Peyer's patch (tissue), 4 donors: Measurements from ENCODE around the gene TBC1D10B. TPM values are rescaled to one million over a fixed set of nuclear protein-coding genes. Genes with fewer than 3 reads are reported as not detected.
A peak's percentile ranks its signal among the peaks of the same experiment; 100 is the strongest.

Experiments used
- DNase-seq, 3 donors: peaks; one replicate each; pipeline ENCODE4 v3.0.0-alpha.2; 2017 to 2019
- H3K27ac ChIP-seq, 4 donors: fragments of 200-600 bp; sonication (generic); one replicate each; pipeline ENCODE4 v1.5.1; 2016 to 2019
- H3K27me3 ChIP-seq, 2 donors: fragments of 200-600 bp; sonication (generic); one replicate each; pipeline ENCODE4 v1.5.1; 2019
- H3K36me3 ChIP-seq, 3 donors: fragments of 200-600 bp; sonication (generic); one replicate each; pipeline ENCODE4 v1.5.1; 2016 to 2019
- H3K4me1 ChIP-seq, 4 donors: fragments of 200-600 bp; sonication (generic); one replicate each; pipeline ENCODE4 v1.5.1; 2016 to 2019
- H3K4me3 ChIP-seq, 4 donors: fragments of 200-600 bp; sonication (generic); 1 replicate in 3 of 4; 2 replicates in 1 of 4; pipeline ENCODE4 v1.5.1; 2016 to 2019; ENCODE audit warnings: mild to moderate bottlenecking in 1 of 4
- H3K9me3 ChIP-seq, 4 donors: fragments of 200-600 bp; sonication (generic); one replicate each; pipeline ENCODE4 v1.5.1; 2016 to 2019; ENCODE audit warnings: mild to moderate bottlenecking in 1 of 4
- POLR2A ChIP-seq, 2 donors: fragments of 450-650 bp; IDR thresholded peaks; one replicate each; pipeline ENCODE4 v1.5.1; 2017; ENCODE audit warnings: antibody characterized with exemption in 2 of 2, mild to moderate bottlenecking in 2 of 2, moderate library complexity in 2 of 2
- total RNA-seq, 4 donors: library from RNA; depleted of rRNA; stranded (reverse); fragments of >200 nt; gene quantifications; one replicate each; pipeline ENCODE4 v1.1.0, GENCODE V29; 2016
- TF ChIP-seq, protein P1 (sequence below), 6 experiments: fragments of 450-650 bp in 4 of 6; fragments of 200-600 bp in 2 of 6; sonication (generic) in 1 of 6; IDR thresholded peaks; one replicate each; pipeline ENCODE4 v1.5.1; 2017 to 2019; ENCODE audit warnings: antibody characterized with exemption in 6 of 6, mild to moderate bottlenecking in 3 of 6, moderate library complexity in 1 of 6

TBC1D10B gene, protein sequence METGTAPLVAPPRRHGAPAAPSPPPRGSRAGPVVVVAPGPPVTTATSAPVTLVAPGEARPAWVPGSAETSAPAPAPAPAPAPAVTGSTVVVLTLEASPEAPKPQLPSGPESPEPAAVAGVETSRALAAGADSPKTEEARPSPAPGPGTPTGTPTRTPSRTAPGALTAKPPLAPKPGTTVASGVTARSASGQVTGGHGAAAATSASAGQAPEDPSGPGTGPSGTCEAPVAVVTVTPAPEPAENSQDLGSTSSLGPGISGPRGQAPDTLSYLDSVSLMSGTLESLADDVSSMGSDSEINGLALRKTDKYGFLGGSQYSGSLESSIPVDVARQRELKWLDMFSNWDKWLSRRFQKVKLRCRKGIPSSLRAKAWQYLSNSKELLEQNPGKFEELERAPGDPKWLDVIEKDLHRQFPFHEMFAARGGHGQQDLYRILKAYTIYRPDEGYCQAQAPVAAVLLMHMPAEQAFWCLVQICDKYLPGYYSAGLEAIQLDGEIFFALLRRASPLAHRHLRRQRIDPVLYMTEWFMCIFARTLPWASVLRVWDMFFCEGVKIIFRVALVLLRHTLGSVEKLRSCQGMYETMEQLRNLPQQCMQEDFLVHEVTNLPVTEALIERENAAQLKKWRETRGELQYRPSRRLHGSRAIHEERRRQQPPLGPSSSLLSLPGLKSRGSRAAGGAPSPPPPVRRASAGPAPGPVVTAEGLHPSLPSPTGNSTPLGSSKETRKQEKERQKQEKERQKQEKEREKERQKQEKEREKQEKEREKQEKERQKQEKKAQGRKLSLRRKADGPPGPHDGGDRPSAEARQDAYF
- total RNA-seq, result 10 to 100 TPM; 37.1 to 58.2 (median 48.9) TPM

DNA sequence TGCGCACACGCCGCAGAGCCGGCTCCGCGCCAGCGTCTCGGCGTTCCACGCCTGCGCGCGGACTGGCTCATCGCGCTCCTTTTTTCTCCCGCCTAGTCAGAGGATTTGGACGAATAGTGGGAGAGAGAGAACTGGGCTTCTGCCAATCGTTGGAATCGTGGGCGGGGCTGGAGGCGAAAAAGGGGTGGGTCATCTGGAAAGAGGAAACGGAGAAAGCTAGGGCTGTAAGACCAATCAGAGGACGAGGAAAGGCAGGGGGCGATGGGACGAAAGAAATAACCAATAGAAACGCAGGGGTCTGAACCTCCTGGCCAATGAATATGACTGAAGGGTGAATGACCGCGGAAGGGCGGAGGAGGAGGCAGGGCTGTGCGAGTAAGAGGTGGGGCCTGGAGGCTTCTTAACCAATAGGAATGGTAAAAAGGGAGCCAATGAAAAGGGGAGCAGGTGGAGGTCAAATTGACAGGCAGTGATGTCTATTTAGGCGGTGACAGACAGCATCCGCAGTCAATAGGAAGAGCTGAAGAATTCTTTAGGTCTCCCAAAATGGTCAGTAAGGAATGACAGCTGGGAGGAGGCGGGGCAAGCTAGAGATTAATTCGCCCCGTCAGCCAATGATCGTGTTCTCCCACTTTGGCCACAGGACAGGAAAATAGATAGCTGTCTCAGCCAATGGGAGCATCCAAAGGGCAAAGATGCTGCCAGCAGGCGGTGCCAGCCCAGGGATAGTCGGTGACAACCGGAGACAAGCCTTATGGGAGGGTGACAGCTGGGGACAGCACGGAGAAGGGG is at the start of gene TBC1D10B:
TBC1D10B (minus strand) TSS at position 39 of the 792 bp plus-strand sequence. CDS start 311 bp downstream, outside the sequence.
- TF ChIP-seq, protein P1, sequence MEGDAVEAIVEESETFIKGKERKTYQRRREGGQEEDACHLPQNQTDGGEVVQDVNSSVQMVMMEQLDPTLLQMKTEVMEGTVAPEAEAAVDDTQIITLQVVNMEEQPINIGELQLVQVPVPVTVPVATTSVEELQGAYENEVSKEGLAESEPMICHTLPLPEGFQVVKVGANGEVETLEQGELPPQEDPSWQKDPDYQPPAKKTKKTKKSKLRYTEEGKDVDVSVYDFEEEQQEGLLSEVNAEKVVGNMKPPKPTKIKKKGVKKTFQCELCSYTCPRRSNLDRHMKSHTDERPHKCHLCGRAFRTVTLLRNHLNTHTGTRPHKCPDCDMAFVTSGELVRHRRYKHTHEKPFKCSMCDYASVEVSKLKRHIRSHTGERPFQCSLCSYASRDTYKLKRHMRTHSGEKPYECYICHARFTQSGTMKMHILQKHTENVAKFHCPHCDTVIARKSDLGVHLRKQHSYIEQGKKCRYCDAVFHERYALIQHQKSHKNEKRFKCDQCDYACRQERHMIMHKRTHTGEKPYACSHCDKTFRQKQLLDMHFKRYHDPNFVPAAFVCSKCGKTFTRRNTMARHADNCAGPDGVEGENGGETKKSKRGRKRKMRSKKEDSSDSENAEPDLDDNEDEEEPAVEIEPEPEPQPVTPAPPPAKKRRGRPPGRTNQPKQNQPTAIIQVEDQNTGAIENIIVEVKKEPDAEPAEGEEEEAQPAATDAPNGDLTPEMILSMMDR (IDR thresholded peaks at IDR 0.05), result peak in 5 of 6 experiments; percentile 33 to 63 (median 51)
- peak in 1 of 2 donors; percentile 75 for TF ChIP-seq POLR2A (IDR thresholded peaks at IDR 0.05)
- peaks cover 0 to 6% (median 0%) of the 10 kb centered on the region in 3 donors for H3K36me3 ChIP-seq

DNA sequence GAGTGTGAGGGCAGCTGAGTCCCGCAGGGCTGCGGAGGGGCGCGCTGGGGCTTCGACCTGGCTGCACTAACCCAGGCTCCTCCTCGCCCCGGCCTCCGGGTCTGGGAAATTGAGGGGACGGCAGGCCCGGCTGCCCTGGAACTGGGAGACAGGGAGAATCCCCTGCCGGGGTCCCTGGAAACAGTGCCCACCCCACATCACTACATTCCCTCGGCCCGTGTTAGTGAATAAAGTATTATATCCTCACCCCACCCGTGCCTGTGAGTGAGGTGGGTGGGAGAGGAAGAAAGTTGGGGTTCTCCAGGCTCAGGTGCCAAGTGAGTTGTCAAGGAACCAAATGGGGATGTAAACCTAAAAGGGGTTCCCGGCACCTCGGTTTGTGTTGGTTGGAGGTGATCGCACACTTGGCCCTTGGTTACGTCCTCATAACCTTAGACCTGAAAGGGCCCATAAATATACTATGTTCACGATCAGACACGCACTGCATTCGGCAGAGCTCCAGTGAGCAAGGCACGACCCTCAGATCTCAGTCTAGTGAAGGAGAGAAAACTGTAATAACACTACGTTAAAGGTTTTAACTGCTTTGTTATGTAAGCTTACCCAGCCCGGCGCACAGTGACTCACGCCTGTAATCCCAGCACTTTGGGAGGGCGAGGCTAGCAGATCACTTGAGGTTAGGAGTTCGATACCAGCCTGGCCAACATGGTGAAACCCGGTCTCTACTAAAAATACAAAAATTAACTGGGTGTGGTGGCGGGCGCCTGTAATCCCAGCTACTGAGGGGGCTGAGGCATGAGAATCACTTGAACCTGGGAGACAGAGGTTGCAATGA is 48.3 kb upstream of the TBC1D10B start:
- Histone ChIP-seq H3K27me3 (no peaks in the 10 kb centered on the region), H3K4me1 (peaks cover 0 to 11% (median 1%) of the 10 kb centered on the region in 4 donors), H3K4me3 (peak overlapping the region; percentile 46 to 78 (median 72)), H3K9me3 (no peaks in the 10 kb centered on the region), H3K36me3 (peaks cover 0 to 21% (median 0%) of the 10 kb centered on the region in 3 donors), H3K27ac (peak overlapping the region; percentile 83 to 91 (median 84))
- no peak for DNase-seq
- no peak for TF ChIP-seq POLR2A (IDR thresholded peaks at IDR 0.05)

More for the DNA sequence above, at the start of gene TBC1D10B:
- H3K4me1 ChIP-seq, result peaks cover 0 to 28% (median 8%) of the 10 kb centered on the region in 4 donors
- DNase-seq, result peak; percentile 99
- H3K4me3 ChIP-seq, result peak within 1 kb of the TSS; percentile 73 to 99 (median 93)
- H3K27ac ChIP-seq, result peak within 1 kb of the TSS; percentile 76 to 96 (median 86)
- H3K27me3 ChIP-seq, result no peaks in the 10 kb centered on the region
- no peaks in the 10 kb centered on the region for H3K9me3 ChIP-seq

DNA sequence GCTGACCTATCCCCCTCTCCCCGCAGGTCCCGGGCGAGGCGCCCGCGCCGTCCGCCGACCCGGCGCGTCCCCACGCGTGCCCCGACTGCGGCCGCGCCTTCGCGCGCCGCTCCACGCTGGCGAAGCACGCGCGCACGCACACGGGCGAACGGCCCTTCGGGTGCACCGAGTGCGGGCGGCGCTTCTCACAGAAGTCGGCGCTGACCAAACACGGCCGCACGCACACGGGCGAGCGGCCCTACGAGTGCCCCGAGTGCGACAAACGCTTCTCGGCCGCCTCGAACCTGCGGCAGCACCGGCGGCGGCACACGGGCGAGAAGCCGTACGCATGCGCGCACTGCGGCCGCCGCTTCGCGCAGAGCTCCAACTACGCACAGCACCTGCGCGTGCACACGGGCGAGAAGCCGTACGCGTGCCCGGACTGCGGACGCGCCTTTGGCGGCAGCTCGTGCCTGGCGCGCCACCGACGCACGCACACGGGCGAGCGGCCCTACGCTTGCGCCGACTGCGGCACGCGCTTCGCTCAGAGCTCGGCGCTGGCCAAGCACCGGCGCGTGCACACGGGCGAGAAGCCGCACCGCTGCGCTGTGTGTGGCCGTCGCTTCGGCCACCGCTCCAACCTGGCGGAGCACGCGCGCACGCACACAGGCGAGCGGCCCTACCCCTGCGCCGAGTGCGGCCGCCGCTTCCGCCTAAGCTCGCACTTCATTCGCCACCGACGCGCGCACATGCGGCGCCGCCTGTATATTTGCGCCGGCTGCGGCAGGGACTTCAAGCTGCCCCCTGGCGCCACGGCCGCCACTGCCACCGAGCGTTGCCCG is 47.4 kb upstream of the TBC1D10B start:
- Histone ChIP-seq H3K27ac (peak overlapping the region; percentile 83 to 91 (median 84)), H3K4me3 (peak overlapping the region; percentile 46 to 78 (median 72)), H3K9me3 (no peaks in the 10 kb centered on the region), H3K27me3 (no peaks in the 10 kb centered on the region), H3K4me1 (peaks cover 0 to 11% (median 1%) of the 10 kb centered on the region in 4 donors), H3K36me3 (peaks cover 0 to 12% (median 0%) of the 10 kb centered on the region in 3 donors)
- DNase-seq, result peak; percentile 75 to 94 (median 93)
- TF ChIP-seq, protein P1 (IDR thresholded peaks at IDR 0.05), result peak in 4 of 6 experiments; percentile 15 to 40 (median 39)
- TF ChIP-seq POLR2A (IDR thresholded peaks at IDR 0.05), result peak; percentile 48 to 60

DNA sequence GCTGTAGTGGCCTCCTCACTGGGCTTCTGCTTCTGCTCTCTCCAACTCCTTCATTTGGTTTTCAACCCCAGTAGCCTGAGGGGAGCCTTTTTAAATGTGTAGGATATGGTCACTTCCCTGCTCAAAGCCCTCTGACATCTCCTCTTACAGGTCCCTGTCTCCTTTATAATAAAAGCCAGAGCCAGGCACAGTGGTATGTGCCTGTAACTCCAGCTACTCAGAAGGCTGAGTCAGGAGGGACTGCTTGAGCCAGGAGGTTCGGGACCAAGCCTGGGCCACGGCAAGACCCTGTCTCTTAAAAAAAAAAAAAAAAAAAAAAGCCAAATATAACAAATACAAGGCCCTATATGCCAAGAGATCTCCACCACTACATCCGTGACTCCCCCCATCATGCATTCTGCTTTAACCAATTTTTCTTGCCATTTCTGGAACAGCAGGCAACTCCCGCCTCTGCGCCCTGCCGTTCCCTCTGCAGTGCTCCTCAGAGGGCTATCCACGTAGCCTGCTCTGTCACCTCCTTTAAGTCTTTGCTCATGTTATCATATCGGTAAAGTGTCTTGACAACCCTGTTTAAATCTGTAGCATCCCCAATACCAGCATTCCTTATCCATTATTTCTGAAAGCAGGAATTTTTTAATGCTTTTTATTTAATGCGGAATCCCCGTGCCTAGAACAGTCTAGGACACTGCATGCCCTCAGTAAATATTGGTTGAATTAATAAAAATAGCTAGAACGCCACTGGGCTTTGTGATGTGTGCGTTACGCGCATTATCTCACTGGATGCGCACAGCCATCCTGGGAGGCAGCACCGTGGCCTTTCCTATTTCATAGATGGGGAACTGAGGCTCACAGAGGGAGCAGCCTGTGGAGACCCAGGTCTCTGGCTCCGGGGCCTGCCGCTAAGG is 46.6 kb upstream of the TBC1D10B start:
- Histone ChIP-seq H3K27me3 (no peaks in the 10 kb centered on the region), H3K9me3 (no peaks in the 10 kb centered on the region), H3K4me1 (peaks cover 0 to 11% (median 1%) of the 10 kb centered on the region in 4 donors), H3K4me3 (peak overlapping the region; percentile 46 to 78 (median 72)), H3K27ac (peak overlapping the region; percentile 83 to 91 (median 84)), H3K36me3 (peaks cover 0 to 4% (median 0%) of the 10 kb centered on the region in 3 donors)
- no peak for DNase-seq
- TF ChIP-seq POLR2A (IDR thresholded peaks at IDR 0.05), result no peak
- TF ChIP-seq, protein P1 (IDR thresholded peaks at IDR 0.05), result no peak
